ENCODE data around the gene KCNK3. TPM values are rescaled to one million over a fixed set of nuclear protein-coding genes. Genes with fewer than 3 reads are reported as not detected.
"Not testable (repeated sequence)": the region's sequence is repeated elsewhere in the genome, so short reads cannot be mapped to it uniquely, and the experiment has no call there.

The KCNK3 gene
- total RNA-seq, 1 donor from 2014 or later = not detected

- intact Hi-C loops (cut with micrococcal nuclease) = no loop called here
- H3K36me3 Mint-ChIP-seq (ENCODE audit: low read depth) = no peaks in the 10 kb centered on the region
- no peaks in the 10 kb centered on the region for H3K4me1 Mint-ChIP-seq (ENCODE audit: low read depth)
- peaks cover 2% of the 10 kb centered on the region for H3K27me3 Mint-ChIP-seq (ENCODE audit: insufficient read depth)
- no peaks in the 10 kb centered on the region for H3K9me3 Mint-ChIP-seq
- H3K4me3 Mint-ChIP-seq = no peak overlapping the region
- no peak for DNase-seq (ENCODE audit: low spot score)
- H3K27ac Mint-ChIP-seq = no peak overlapping the region
Measured at GRCh38 chr2:26653207-26654060, 39.1 kb upstream of the KCNK3 start.

- no peak overlapping the region for H3K4me3 Mint-ChIP-seq
- no peaks in the 10 kb centered on the region for H3K9me3 Mint-ChIP-seq
- DNase-seq (ENCODE audit: low spot score) = no peak
- intact Hi-C loops (cut with micrococcal nuclease) = no loop called here
- no peak overlapping the region for H3K27ac Mint-ChIP-seq
- H3K4me1 Mint-ChIP-seq (ENCODE audit: low read depth) = no peaks in the 10 kb centered on the region
- H3K36me3 Mint-ChIP-seq (ENCODE audit: low read depth) = no peaks in the 10 kb centered on the region
- H3K27me3 Mint-ChIP-seq (ENCODE audit: insufficient read depth) = peaks cover 2% of the 10 kb centered on the region
Measured at GRCh38 chr2:26654061-26654340, 38.5 kb upstream of the KCNK3 start.

GRCh38 chr2:26655120-26655519 is 37.4 kb upstream of the KCNK3 start:
- H3K27me3 Mint-ChIP-seq (ENCODE audit: insufficient read depth); H3K4me1 Mint-ChIP-seq (ENCODE audit: low read depth); DNase-seq (ENCODE audit: low spot score); H3K27ac Mint-ChIP-seq; H3K36me3 Mint-ChIP-seq (ENCODE audit: low read depth); H3K9me3 Mint-ChIP-seq; intact Hi-C loops (cut with micrococcal nuclease); H3K4me3 Mint-ChIP-seq: not testable (repeated sequence)

GRCh38 chr2:26655611-26656195 is 36.8 kb upstream of the KCNK3 start:
- H3K27me3 Mint-ChIP-seq (ENCODE audit: insufficient read depth) = peaks cover 2% of the 10 kb centered on the region
- no peak overlapping the region for H3K4me3 Mint-ChIP-seq
- no peaks in the 10 kb centered on the region for H3K4me1 Mint-ChIP-seq (ENCODE audit: low read depth)
- no peak for DNase-seq (ENCODE audit: low spot score)
- intact Hi-C loops (cut with micrococcal nuclease) = no loop called here
- H3K36me3 Mint-ChIP-seq (ENCODE audit: low read depth) = no peaks in the 10 kb centered on the region
- peaks cover 13% of the 10 kb centered on the region for H3K9me3 Mint-ChIP-seq
- H3K27ac Mint-ChIP-seq = no peak overlapping the region

- no peak overlapping the region for H3K27ac Mint-ChIP-seq
- no peaks in the 10 kb centered on the region for H3K4me1 Mint-ChIP-seq (ENCODE audit: low read depth)
- intact Hi-C loops (cut with micrococcal nuclease) = no loop called here
- no peak for DNase-seq (ENCODE audit: low spot score)
- H3K9me3 Mint-ChIP-seq = peaks cover 15% of the 10 kb centered on the region
- no peaks in the 10 kb centered on the region for H3K27me3 Mint-ChIP-seq (ENCODE audit: insufficient read depth)
- H3K4me3 Mint-ChIP-seq = no peak overlapping the region
- no peaks in the 10 kb centered on the region for H3K36me3 Mint-ChIP-seq (ENCODE audit: low read depth)
Measured at GRCh38 chr2:26657265-26657664, 35.3 kb upstream of the KCNK3 start.

- H3K36me3 Mint-ChIP-seq (ENCODE audit: low read depth) = no peaks in the 10 kb centered on the region
- peaks cover 2% of the 10 kb centered on the region for H3K27me3 Mint-ChIP-seq (ENCODE audit: insufficient read depth)
- H3K4me1 Mint-ChIP-seq (ENCODE audit: low read depth) = no peaks in the 10 kb centered on the region
- DNase-seq (ENCODE audit: low spot score) = no peak
- no peak overlapping the region for H3K4me3 Mint-ChIP-seq
- H3K27ac Mint-ChIP-seq = no peak overlapping the region
- intact Hi-C loops (cut with micrococcal nuclease) = no loop called here
- peaks cover 15% of the 10 kb centered on the region for H3K9me3 Mint-ChIP-seq
Measured at GRCh38 chr2:26658691-26659346, 33.7 kb upstream of the KCNK3 start.

GRCh38 chr2:26660363-26660962 is 32.1 kb upstream of the KCNK3 start:
- Mint-ChIP-seq H3K27ac (no peak overlapping the region), H3K9me3 (peaks cover 15% of the 10 kb centered on the region), H3K36me3 (ENCODE audit: low read depth) (no peaks in the 10 kb centered on the region), H3K27me3 (ENCODE audit: insufficient read depth) (peaks cover 2% of the 10 kb centered on the region), H3K4me3 (no peak overlapping the region), H3K4me1 (ENCODE audit: low read depth) (no peaks in the 10 kb centered on the region)
- no peak for DNase-seq (ENCODE audit: low spot score)
- intact Hi-C loops (cut with micrococcal nuclease) = no loop called here

- peaks cover 18% of the 10 kb centered on the region for H3K27me3 Mint-ChIP-seq (ENCODE audit: insufficient read depth)
- intact Hi-C loops (cut with micrococcal nuclease); H3K4me3 Mint-ChIP-seq; DNase-seq (ENCODE audit: low spot score); H3K36me3 Mint-ChIP-seq (ENCODE audit: low read depth); H3K9me3 Mint-ChIP-seq; H3K27ac Mint-ChIP-seq; H3K4me1 Mint-ChIP-seq (ENCODE audit: low read depth): not testable (repeated sequence)
Measured at GRCh38 chr2:26665296-26665695, 27.2 kb upstream of the KCNK3 start.

- no peak overlapping the region for H3K4me3 Mint-ChIP-seq
- H3K36me3 Mint-ChIP-seq (ENCODE audit: low read depth) = no peaks in the 10 kb centered on the region
- intact Hi-C loops (cut with micrococcal nuclease) = no loop called here
- peaks cover 19% of the 10 kb centered on the region for H3K27me3 Mint-ChIP-seq (ENCODE audit: insufficient read depth)
- no peaks in the 10 kb centered on the region for H3K9me3 Mint-ChIP-seq
- DNase-seq (ENCODE audit: low spot score) = no peak
- H3K27ac Mint-ChIP-seq = no peak overlapping the region
- no peaks in the 10 kb centered on the region for H3K4me1 Mint-ChIP-seq (ENCODE audit: low read depth)
Measured at GRCh38 chr2:26666671-26667070, 25.9 kb upstream of the KCNK3 start.

GRCh38 chr2:26668041-26668440 is 24.5 kb upstream of the KCNK3 start:
- Mint-ChIP-seq H3K27me3 (ENCODE audit: insufficient read depth) (peaks cover 19% of the 10 kb centered on the region), H3K27ac (no peak overlapping the region), H3K9me3 (no peaks in the 10 kb centered on the region), H3K4me1 (ENCODE audit: low read depth) (no peaks in the 10 kb centered on the region), H3K36me3 (ENCODE audit: low read depth) (no peaks in the 10 kb centered on the region), H3K4me3 (no peak overlapping the region)
- DNase-seq (ENCODE audit: low spot score) = no peak
- intact Hi-C loops (cut with micrococcal nuclease) = no loop called here

- Mint-ChIP-seq H3K4me1 (ENCODE audit: low read depth) (no peaks in the 10 kb centered on the region), H3K27ac (no peak overlapping the region), H3K36me3 (ENCODE audit: low read depth) (no peaks in the 10 kb centered on the region), H3K4me3 (no peak overlapping the region), H3K27me3 (ENCODE audit: insufficient read depth) (peaks cover 18% of the 10 kb centered on the region), H3K9me3 (no peaks in the 10 kb centered on the region)
- no peak for DNase-seq (ENCODE audit: low spot score)
- intact Hi-C loops (cut with micrococcal nuclease) = no loop called here
Measured at GRCh38 chr2:26668856-26669750, 23.4 kb upstream of the KCNK3 start.

- Mint-ChIP-seq H3K4me1 (ENCODE audit: low read depth) (no peaks in the 10 kb centered on the region), H3K27ac (no peak overlapping the region), H3K4me3 (no peak overlapping the region), H3K36me3 (ENCODE audit: low read depth) (no peaks in the 10 kb centered on the region), H3K27me3 (ENCODE audit: insufficient read depth) (peaks cover 18% of the 10 kb centered on the region), H3K9me3 (no peaks in the 10 kb centered on the region)
- intact Hi-C loops (cut with micrococcal nuclease) = no loop called here
- DNase-seq (ENCODE audit: low spot score) = no peak
Measured at GRCh38 chr2:26670171-26670570, 22.4 kb upstream of the KCNK3 start.

Measured in activated T-helper 1 cell treated with anti-CD3 and anti-CD28 coated beads, Interleukin-12 subunit alpha, Interleukin-12 subunit beta, Interleukin-2, Interleukin-4 antibody, amounts not matched to agents 30 ng/mL and 10 ng/mL and 1 ng/mL, durations not matched to agents 14 hours and 24 hours and 36 hours (primary cell).